IPS DF 6.9 (cell line): Measurements from ENCODE around the gene ENDOU.
A peak's percentile ranks its signal among the peaks of the same experiment; 100 is the strongest.

Source experiments
- DNase-seq: peaks from one replicate; pipeline ENCODE4 v3.0.0-alpha.2; 2013; ENCODE audit warnings: low read depth, low spot score
- H3K27ac ChIP-seq: one replicate; pipeline ENCODE4 v1.5.1; 2013; ENCODE audit warnings: low read length, control low read depth
- H3K27me3 ChIP-seq: 2 replicates; pipeline ENCODE4 v1.6.1; 2013; ENCODE audit warnings: mild to moderate bottlenecking, low read length; ENCODE audit not compliant: control insufficient read depth, insufficient read depth
- H3K36me3 ChIP-seq: 2 replicates; pipeline ENCODE4 v1.6.1; 2013; ENCODE audit warnings: low read length; ENCODE audit not compliant: control insufficient read depth, insufficient read depth
- H3K4me1 ChIP-seq: 2 replicates; pipeline ENCODE4 v1.6.1; 2013; ENCODE audit warnings: low read length; ENCODE audit not compliant: control insufficient read depth, insufficient read depth
- H3K4me3 ChIP-seq: 2 replicates; pipeline ENCODE4 v1.5.1; 2013; ENCODE audit warnings: mild to moderate bottlenecking, low read length
- H3K9me3 ChIP-seq: 2 replicates; pipeline ENCODE4 v1.6.1; 2013; ENCODE audit warnings: low read length, inconsistent platforms; ENCODE audit not compliant: control insufficient read depth, insufficient read depth
- WGBS: extraction: QIAGEN DNeasy Blood & Tissue Kit; methylation state at CpG from one replicate; pipeline ENCODE4 v1.1.7; 2013; ENCODE audit warnings: mixed read lengths, missing lambda C conversion rate; ENCODE audit not compliant: insufficient read length, insufficient coverage; 5-methylcytosine and 5-hydroxymethylcytosine counted together

Gene ENDOU

GRCh38 chr12:47748507-47748828, 23.2 kb upstream of the ENDOU start:
- no peak for DNase-seq
- Histone ChIP-seq H3K4me1 (peaks cover 4% of the 10 kb centered on the region), H3K4me3 (no peak overlapping the region), H3K27ac (no peak overlapping the region), H3K36me3 (no peaks in the 10 kb centered on the region), H3K27me3 (no peaks in the 10 kb centered on the region), H3K9me3 (no peaks in the 10 kb centered on the region)
- WGBS = no CpG with 5 or more reads among the region's 1 CpG

- Histone ChIP-seq H3K4me3 (no peak overlapping the region), H3K36me3 (no peaks in the 10 kb centered on the region), H3K27me3 (no peaks in the 10 kb centered on the region), H3K27ac (no peak overlapping the region), H3K9me3 (no peaks in the 10 kb centered on the region), H3K4me1 (no peaks in the 10 kb centered on the region)
- WGBS = no CpG with 5 or more reads among the region's 14 CpGs
- DNase-seq = no peak
Observed at GRCh38 chr12:47747596-47748506, 22.6 kb upstream of the ENDOU start.

GRCh38 chr12:47747126-47747525, 21.8 kb upstream of the ENDOU start:
- Histone ChIP-seq H3K4me1 (no peaks in the 10 kb centered on the region), H3K27me3 (no peaks in the 10 kb centered on the region), H3K4me3 (no peak overlapping the region), H3K27ac (no peak overlapping the region), H3K36me3 (no peaks in the 10 kb centered on the region), H3K9me3 (no peaks in the 10 kb centered on the region)
- no CpG with 5 or more reads among the region's 4 CpGs for WGBS
- DNase-seq = no peak

- H3K9me3 ChIP-seq = no peaks in the 10 kb centered on the region
- no CpG with 5 or more reads among the region's 7 CpGs for WGBS
- no peak for DNase-seq
- H3K4me1 ChIP-seq = no peaks in the 10 kb centered on the region
- no peaks in the 10 kb centered on the region for H3K27me3 ChIP-seq
- no peak overlapping the region for H3K4me3 ChIP-seq
- no peaks in the 10 kb centered on the region for H3K36me3 ChIP-seq
- H3K27ac ChIP-seq = no peak overlapping the region
Observed at GRCh38 chr12:47746523-47746922, 21.2 kb upstream of the ENDOU start.

GRCh38 chr12:47746073-47746472, 20.8 kb upstream of the ENDOU start:
- H3K4me1 ChIP-seq = no peaks in the 10 kb centered on the region
- DNase-seq = no peak
- H3K27me3 ChIP-seq = no peaks in the 10 kb centered on the region
- WGBS = no CpG with 5 or more reads among the region's 5 CpGs
- H3K9me3 ChIP-seq = no peaks in the 10 kb centered on the region
- no peaks in the 10 kb centered on the region for H3K36me3 ChIP-seq
- no peak overlapping the region for H3K4me3 ChIP-seq
- H3K27ac ChIP-seq = no peak overlapping the region

GRCh38 chr12:47745485-47746041, 20.3 kb upstream of the ENDOU start:
- WGBS = no CpG with 5 or more reads among the region's 16 CpGs
- DNase-seq = no peak

GRCh38 chr12:47744778-47745436, 19.6 kb upstream of the ENDOU start:
- H3K27me3 ChIP-seq = no peaks in the 10 kb centered on the region
- no peak overlapping the region for H3K27ac ChIP-seq
- H3K36me3 ChIP-seq = no peaks in the 10 kb centered on the region
- DNase-seq = no peak
- no peaks in the 10 kb centered on the region for H3K4me1 ChIP-seq
- no peaks in the 10 kb centered on the region for H3K9me3 ChIP-seq
- WGBS = no CpG with 5 or more reads among the region's 8 CpGs
- no peak overlapping the region for H3K4me3 ChIP-seq

More at GRCh38 chr12:47745485-47746041, 20.3 kb upstream of the ENDOU start:
- Histone ChIP-seq H3K27me3 (no peaks in the 10 kb centered on the region), H3K36me3 (no peaks in the 10 kb centered on the region), H3K4me3 (no peak overlapping the region), H3K9me3 (no peaks in the 10 kb centered on the region), H3K27ac (no peak overlapping the region), H3K4me1 (no peaks in the 10 kb centered on the region)

- H3K27ac ChIP-seq = no peak overlapping the region
- WGBS = no CpG with 5 or more reads among the region's 10 CpGs
- H3K27me3 ChIP-seq = no peaks in the 10 kb centered on the region
- peak; percentile 70 for DNase-seq
- no peaks in the 10 kb centered on the region for H3K36me3 ChIP-seq
- H3K9me3 ChIP-seq = no peaks in the 10 kb centered on the region
- no peaks in the 10 kb centered on the region for H3K4me1 ChIP-seq
- H3K4me3 ChIP-seq = no peak overlapping the region
Observed at GRCh38 chr12:47744005-47744651, 18.8 kb upstream of the ENDOU start.

- no peaks in the 10 kb centered on the region for H3K27me3 ChIP-seq
- H3K27ac ChIP-seq = no peak overlapping the region
- no CpG with 5 or more reads among the region's 9 CpGs for WGBS
- no peaks in the 10 kb centered on the region for H3K36me3 ChIP-seq
- no peak overlapping the region for H3K4me3 ChIP-seq
- no peaks in the 10 kb centered on the region for H3K4me1 ChIP-seq
- DNase-seq = no peak
- H3K9me3 ChIP-seq = no peaks in the 10 kb centered on the region
Observed at GRCh38 chr12:47743311-47743860, 18.1 kb upstream of the ENDOU start.

GRCh38 chr12:47742253-47742825, 17.0 kb upstream of the ENDOU start:
- Histone ChIP-seq H3K27me3 (no peaks in the 10 kb centered on the region), H3K27ac (no peak overlapping the region), H3K4me1 (no peaks in the 10 kb centered on the region), H3K9me3 (no peaks in the 10 kb centered on the region), H3K4me3 (no peak overlapping the region), H3K36me3 (no peaks in the 10 kb centered on the region)
- no CpG with 5 or more reads among the region's 7 CpGs for WGBS
- DNase-seq = peak; percentile 60
